ENCODE data around the gene ZNF195. TPM values are rescaled to one million over a fixed set of nuclear protein-coding genes. Genes with fewer than 3 reads are reported as not detected.
"Not testable (repeated sequence)": the region's sequence is repeated elsewhere in the genome, so short reads cannot be mapped to it uniquely, and the experiment has no call there.

ZNF195 gene
- total RNA-seq, 1 donor from 2014 or later = 18.2 TPM

- no peak for DNase-seq (ENCODE audit: low read depth)
Measured at GRCh38 chr11:3356858-3357257, 22.1 kb downstream of the ZNF195 start.

GRCh38 chr11:3353066-3353465, 25.9 kb downstream of the ZNF195 start:
- no peak for DNase-seq (ENCODE audit: low read depth)

GRCh38 chr11:3347127-3347526, 31.8 kb downstream of the ZNF195 start:
- no peak for DNase-seq (ENCODE audit: low read depth)

- no peak for DNase-seq (ENCODE audit: low read depth)
Measured at GRCh38 chr11:3346587-3346986, 32.4 kb downstream of the ZNF195 start.

- DNase-seq (ENCODE audit: low read depth) = no peak
Measured at GRCh38 chr11:3345736-3346135, 33.2 kb downstream of the ZNF195 start.

DNA sequence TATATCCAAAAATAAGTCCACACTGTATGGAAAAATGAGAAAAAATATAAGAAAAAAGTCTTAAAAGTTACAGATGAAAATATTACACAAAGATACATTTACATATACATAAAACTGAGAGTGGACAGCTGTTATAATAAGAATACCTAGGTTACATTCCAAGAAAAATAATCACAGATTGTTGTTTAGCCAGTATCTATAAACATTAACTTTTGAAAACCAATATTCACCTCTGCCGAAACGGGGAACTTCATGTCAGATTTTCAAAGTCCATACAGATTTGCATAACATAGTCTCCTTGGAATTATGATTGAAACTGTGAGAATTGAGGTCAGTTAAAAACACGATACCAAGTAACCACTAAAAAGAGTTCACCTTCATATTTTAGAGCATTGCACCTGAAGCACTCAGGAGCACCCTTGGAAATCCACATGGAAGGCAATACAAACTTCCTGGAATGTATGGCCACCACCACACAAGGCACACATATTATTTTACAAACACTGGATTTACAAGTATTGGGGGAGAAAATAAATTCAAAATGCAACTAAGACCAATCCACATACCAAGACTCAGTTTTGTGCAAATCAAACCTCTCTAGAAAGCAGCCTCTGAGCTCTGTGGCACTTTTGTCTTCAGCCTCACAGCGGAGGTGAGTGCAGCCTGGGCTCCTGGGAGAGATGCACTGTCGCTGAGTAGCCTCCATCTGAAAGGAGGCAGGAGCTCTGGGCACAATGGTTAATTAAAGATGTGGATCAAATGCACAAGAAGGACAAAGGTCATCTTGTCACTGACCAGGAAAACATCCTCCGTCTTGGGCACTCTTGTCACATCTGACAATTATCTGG, 34.4 kb downstream of the ZNF195 start:
- DNase-seq (ENCODE audit: low read depth) = no peak

GRCh38 chr11:3342709-3343108, 36.2 kb downstream of the ZNF195 start:
- DNase-seq (ENCODE audit: low read depth) = no peak

DNA sequence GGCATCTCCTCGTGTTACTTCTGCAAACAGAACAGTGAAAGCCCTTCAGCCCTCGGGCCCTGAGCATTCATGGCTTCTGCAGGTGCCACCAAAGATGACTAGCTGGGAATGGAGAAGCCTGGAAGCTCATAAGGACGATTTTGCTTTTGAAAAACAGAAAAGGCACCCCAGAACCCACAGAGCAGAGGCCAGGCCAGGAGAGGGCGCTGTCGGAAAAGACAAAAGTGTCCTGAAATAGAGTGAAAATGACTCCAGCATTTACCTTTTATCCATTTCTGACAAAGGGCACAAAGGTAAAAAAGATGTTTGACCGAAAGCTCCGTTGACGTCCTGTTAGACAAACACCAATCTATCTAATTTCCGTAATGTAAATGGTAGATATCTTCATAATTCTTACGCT, 37.6 kb downstream of the ZNF195 start:
- DNase-seq (ENCODE audit: low read depth) = peak; percentile 23

GRCh38 chr11:3340025-3340424, 38.9 kb downstream of the ZNF195 start:
- peak; percentile 27 for DNase-seq (ENCODE audit: low read depth)

GRCh38 chr11:3339340-3339624, 39.7 kb downstream of the ZNF195 start:
- no peak for DNase-seq (ENCODE audit: low read depth)

DNA sequence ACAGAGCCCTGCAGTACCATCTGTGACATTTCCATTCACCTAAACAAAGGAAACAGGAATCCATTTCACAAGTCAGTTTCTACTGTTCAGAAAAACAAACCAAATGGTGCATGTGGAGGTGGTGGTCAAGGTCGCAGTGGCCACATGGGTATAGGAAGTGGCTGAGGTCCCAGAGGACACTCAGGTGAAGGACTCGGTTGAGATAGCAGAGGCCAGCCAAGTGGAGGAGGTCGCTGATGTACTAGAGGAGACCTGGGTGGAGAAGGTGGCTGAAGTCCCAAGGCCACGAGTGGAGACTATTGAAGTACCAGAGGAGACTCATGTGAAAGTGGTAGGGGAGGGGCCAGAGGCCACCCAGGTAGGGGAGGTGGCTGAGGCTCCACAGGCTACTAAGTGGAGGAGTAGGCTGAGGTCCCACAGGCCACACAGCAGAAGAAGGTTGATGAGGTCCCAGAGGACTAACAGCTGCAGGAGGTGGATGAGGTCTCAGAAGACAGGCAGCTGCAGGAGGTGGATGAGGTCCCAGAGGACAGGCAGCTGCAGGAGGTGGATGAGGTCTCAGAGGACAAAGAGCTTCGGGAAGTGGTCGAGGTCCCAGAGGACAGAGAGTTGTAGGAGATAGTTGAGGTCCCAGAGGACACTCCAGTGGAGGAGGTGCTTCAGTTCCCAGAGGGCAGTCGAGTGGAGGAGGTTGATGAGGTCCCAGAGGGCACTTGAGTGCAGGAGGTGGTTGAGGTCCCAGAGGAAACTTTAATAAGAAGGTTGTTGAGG, 40.2 kb downstream of the ZNF195 start:
- DNase-seq (ENCODE audit: low read depth) = no peak

GRCh38 chr11:3336420-3336819, 42.5 kb downstream of the ZNF195 start:
- DNase-seq (ENCODE audit: low read depth) = not testable (repeated sequence)

GRCh38 chr11:3333157-3333556, 45.8 kb downstream of the ZNF195 start:
- not testable (repeated sequence) for DNase-seq (ENCODE audit: low read depth)

GRCh38 chr11:3331078-3331477, 47.9 kb downstream of the ZNF195 start:
- not testable (repeated sequence) for DNase-seq (ENCODE audit: low read depth)

DNA sequence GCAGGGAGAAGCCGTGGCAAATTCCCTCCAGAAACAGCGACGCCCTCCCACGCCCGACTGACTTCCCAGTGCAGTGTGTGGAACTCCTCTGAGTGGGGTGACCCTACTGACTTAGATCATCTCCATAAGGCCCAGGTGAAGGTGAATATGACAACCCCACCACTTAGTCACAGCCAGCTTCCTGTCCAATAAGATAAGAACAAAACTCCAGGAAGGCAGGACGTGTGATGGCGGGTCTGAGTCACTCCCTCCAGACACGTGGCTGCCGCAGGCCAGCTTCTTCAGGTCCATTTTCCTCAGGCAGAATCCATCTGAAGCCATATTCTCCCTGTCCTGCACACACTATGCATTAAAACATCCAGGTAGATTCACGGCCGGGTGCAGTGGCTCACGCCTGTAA, 48.9 kb downstream of the ZNF195 start:
- DNase-seq (ENCODE audit: low read depth) = not testable (repeated sequence)

- not testable (repeated sequence) for DNase-seq (ENCODE audit: low read depth)
Measured at GRCh38 chr11:3328503-3328902, 50.4 kb downstream of the ZNF195 start.

DNA sequence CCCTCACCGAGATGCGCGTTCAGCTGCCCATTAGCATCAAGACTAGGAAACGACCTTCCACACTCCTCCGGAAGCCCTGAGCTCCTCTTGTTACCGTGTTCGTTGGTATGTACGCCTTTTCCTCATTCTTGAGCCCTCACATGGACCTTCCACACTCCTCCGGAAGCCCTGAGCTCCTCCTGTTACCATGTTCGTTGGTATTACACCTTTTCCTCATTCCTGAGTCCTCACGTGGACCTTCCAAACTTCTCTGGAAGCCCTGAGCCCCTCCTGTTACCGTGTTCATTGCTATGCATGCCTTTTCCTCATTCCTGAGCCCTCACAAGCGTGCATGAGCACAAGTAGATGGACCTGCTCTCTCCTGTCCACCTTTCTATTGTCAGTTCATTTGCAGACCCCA, 52.5 kb downstream of the ZNF195 start:
- not testable (repeated sequence) for DNase-seq (ENCODE audit: low read depth)

DNA sequence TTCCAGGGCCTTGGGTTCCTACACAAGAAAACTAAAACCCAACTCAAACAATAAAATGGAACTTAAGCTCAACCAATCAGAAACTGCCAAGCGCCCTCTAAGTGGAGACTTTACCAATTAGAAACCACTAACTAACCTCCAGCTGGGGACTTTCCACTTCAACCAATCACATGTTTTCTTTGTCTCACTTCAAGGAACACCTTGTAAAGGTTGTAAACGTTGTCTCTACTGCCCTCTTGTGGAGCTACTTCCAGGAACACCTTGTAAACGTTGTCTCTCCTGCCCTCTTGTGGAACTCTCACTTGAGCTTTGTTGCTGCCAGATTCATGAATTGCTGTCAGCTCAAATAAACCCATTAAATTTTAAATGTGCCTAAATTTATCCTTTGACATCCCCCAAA, 54.2 kb downstream of the ZNF195 start:
- not testable (repeated sequence) for DNase-seq (ENCODE audit: low read depth)

Measured in myocyte (in vitro differentiated cells).